ENCODE measurements around the gene FBXO28. TPM values are rescaled to one million over a fixed set of nuclear protein-coding genes. Genes with fewer than 3 reads are reported as not detected.
A peak's percentile ranks its signal among the peaks of the same experiment; 100 is the strongest.

FBXO28 gene
- total RNA-seq, 1 experiment from 2014 or later: 97.6 TPM

DNA sequence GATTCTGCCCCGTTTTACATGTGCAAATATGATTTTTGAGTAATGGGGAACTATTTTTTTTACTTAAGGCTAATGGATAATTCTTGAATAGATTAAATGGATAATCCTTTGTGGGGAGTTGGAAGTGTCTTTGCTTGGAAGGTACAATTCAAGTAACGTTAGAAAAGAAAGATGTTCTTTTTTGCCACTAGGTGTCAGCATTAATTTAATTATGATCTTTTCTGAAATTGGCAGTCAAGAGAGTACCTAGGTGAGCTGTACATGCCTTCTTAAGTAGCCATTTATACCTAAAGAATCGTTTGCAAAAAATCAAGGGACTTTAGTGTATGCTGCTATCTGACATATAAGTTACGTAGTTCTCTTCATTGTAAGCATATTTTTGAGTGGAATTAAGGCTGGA lies 2.2 kb downstream of the FBXO28 start:
- no peak overlapping the region for H3K27ac Mint-ChIP-seq (ENCODE audit: low read depth, unreplicated experiment)
- no TSS peak for BruUV-seq (replicated peaks)
- peaks cover 43% of the 10 kb centered on the region for H3K36me3 Mint-ChIP-seq (ENCODE audit: insufficient read depth, unreplicated experiment)
- POLR2A ChIA-PET: interaction anchor here (0.6 to 6.5 kb wide), 28 partner anchors 9 to 1472 kb away, joined by 3 to 109 read pairs (median 4); partner anchors contain the start of genes CNIH4, DEGS1 and NVL
- no peaks in the 10 kb centered on the region for H3K9me3 Mint-ChIP-seq (ENCODE audit: unreplicated experiment)
- TF ChIP-seq, protein P1, sequence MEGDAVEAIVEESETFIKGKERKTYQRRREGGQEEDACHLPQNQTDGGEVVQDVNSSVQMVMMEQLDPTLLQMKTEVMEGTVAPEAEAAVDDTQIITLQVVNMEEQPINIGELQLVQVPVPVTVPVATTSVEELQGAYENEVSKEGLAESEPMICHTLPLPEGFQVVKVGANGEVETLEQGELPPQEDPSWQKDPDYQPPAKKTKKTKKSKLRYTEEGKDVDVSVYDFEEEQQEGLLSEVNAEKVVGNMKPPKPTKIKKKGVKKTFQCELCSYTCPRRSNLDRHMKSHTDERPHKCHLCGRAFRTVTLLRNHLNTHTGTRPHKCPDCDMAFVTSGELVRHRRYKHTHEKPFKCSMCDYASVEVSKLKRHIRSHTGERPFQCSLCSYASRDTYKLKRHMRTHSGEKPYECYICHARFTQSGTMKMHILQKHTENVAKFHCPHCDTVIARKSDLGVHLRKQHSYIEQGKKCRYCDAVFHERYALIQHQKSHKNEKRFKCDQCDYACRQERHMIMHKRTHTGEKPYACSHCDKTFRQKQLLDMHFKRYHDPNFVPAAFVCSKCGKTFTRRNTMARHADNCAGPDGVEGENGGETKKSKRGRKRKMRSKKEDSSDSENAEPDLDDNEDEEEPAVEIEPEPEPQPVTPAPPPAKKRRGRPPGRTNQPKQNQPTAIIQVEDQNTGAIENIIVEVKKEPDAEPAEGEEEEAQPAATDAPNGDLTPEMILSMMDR (IDR thresholded peaks at IDR 0.05; ENCODE audit: unreplicated experiment): peak; percentile 76
- peak overlapping the region; percentile 52 for H3K4me3 Mint-ChIP-seq (ENCODE audit: unreplicated experiment)
- no peaks in the 10 kb centered on the region for H3K27me3 Mint-ChIP-seq (ENCODE audit: insufficient read depth, unreplicated experiment)
- peak; percentile 75 for DNase-seq (ENCODE audit: unreplicated experiment)
- CTCF ChIA-PET: interaction anchor here (0.6 to 4.5 kb wide), 49 partner anchors 9 to 807 kb away, joined by 3 to 80 read pairs (median 4); partner anchors contain the start of genes DEGS1 and NVL
- intact Hi-C loops (cut with micrococcal nuclease): loop anchor here (1.0 to 2.0 kb wide), 4 partner anchors 67 to 341 kb away; partner anchors contain the start of gene DEGS1
- peaks cover 11% of the 10 kb centered on the region for H3K4me1 Mint-ChIP-seq (ENCODE audit: insufficient read depth, unreplicated experiment)

DNA sequence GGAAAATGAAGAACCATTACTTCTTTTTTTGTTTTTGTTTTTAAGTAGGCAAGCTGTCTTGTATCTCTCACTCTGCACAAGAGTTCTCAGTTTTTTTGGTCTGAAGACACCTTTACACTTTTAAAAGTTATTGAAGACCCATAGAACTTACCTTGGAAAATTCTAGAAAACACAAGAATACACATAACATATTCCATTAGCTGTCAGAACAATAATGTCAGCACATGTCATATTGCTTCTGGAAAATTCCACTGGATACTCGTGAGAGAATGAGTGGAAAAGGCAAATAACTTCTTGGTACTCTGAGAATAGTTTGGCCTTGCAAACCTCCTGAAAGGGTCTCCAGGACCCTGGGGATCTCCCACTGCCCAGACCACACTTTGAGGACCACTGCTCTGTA lies 4.8 kb downstream of the FBXO28 start:
- POLR2A ChIA-PET: interaction anchor here (0.9 to 6.5 kb wide), 7 partner anchors 8 to 331 kb away, joined by 3 to 109 read pairs (median 36); partner anchors contain the start of genes DEGS1 and NVL
- peaks cover 13% of the 10 kb centered on the region for H3K4me1 Mint-ChIP-seq (ENCODE audit: insufficient read depth, unreplicated experiment)
- no peak overlapping the region for H3K4me3 Mint-ChIP-seq (ENCODE audit: unreplicated experiment)
- H3K9me3 Mint-ChIP-seq (ENCODE audit: unreplicated experiment): no peaks in the 10 kb centered on the region
- no peaks in the 10 kb centered on the region for H3K27me3 Mint-ChIP-seq (ENCODE audit: insufficient read depth, unreplicated experiment)
- H3K36me3 Mint-ChIP-seq (ENCODE audit: insufficient read depth, unreplicated experiment): peaks cover 46% of the 10 kb centered on the region
- no TSS peak for BruUV-seq (replicated peaks)
- intact Hi-C loops (cut with micrococcal nuclease): no loop called here
- no peak for DNase-seq (ENCODE audit: unreplicated experiment)
- H3K27ac Mint-ChIP-seq (ENCODE audit: low read depth, unreplicated experiment): no peak overlapping the region
- CTCF ChIA-PET: interaction anchor here (0.7 to 4.5 kb wide), 8 partner anchors 8 to 339 kb away, joined by 3 to 80 read pairs (median 8); no protein-coding TSS in a partner anchor
- TF ChIP-seq, protein P1 (IDR thresholded peaks at IDR 0.05; ENCODE audit: unreplicated experiment): no peak

DNA sequence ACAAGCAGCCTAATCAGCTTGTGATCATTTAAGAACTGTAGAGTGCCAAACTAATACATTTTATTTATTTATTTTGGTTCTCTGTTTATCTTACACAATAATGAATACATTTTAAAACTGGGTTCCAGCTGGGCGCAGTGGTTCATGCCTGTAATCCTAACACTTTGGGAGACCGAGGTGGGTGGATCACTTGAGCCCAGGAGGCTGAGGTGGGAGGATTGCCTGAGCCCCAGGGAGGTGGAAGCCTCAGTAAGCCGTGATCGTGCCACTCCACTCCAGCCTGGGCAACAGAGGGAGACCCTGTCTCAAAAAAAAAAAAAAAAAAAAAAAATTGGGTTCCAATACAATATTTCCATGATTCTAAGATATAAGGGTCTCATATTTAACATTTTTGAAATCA lies 9.2 kb downstream of the FBXO28 start:
- TF ChIP-seq, protein P1 (IDR thresholded peaks at IDR 0.05; ENCODE audit: unreplicated experiment): no peak
- H3K36me3 Mint-ChIP-seq (ENCODE audit: insufficient read depth, unreplicated experiment): peaks cover 50% of the 10 kb centered on the region
- H3K9me3 Mint-ChIP-seq (ENCODE audit: unreplicated experiment): no peaks in the 10 kb centered on the region
- intact Hi-C loops (cut with micrococcal nuclease): no loop called here
- POLR2A ChIA-PET: interaction anchor here (0.9 to 2.5 kb wide), 2 partner anchors 15 to 207 kb away, joined by 3 to 11 read pairs; partner anchors contain the start of gene NVL
- H3K27me3 Mint-ChIP-seq (ENCODE audit: insufficient read depth, unreplicated experiment): no peaks in the 10 kb centered on the region
- no peak for DNase-seq (ENCODE audit: unreplicated experiment)
- H3K4me3 Mint-ChIP-seq (ENCODE audit: unreplicated experiment): no peak overlapping the region
- CTCF ChIA-PET: interaction anchor here (1.2 kb wide), 1 partner anchor 211 kb away, joined by 4 read pairs; no protein-coding TSS in a partner anchor
- peaks cover 28% of the 10 kb centered on the region for H3K4me1 Mint-ChIP-seq (ENCODE audit: insufficient read depth, unreplicated experiment)
- no TSS peak for BruUV-seq (replicated peaks)
- H3K27ac Mint-ChIP-seq (ENCODE audit: low read depth, unreplicated experiment): no peak overlapping the region

DNA sequence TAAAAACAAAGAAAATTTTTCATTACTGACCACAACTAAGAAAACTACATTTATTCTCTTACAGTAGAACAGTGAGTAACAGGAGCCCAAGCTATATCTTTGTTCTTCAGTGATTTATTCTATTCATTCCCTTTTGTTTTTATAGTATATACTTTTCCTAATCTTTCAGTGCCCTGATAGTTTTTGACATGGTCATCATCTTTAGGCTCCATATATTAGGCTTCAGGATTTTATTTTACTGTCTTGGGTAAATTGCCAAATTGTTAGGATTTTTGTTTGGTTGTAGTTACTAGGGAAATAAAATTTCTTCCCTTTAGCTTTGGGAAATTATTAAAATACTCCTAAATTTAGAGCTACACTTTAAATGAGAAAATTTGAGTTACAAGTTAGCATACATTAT lies 10.3 kb downstream of the FBXO28 start:
- TF ChIP-seq, protein P1 (IDR thresholded peaks at IDR 0.05; ENCODE audit: unreplicated experiment): no peak
- no peaks in the 10 kb centered on the region for H3K9me3 Mint-ChIP-seq (ENCODE audit: unreplicated experiment)
- H3K27ac Mint-ChIP-seq (ENCODE audit: low read depth, unreplicated experiment): no peak overlapping the region
- H3K4me1 Mint-ChIP-seq (ENCODE audit: insufficient read depth, unreplicated experiment): peaks cover 28% of the 10 kb centered on the region
- CTCF ChIA-PET: interaction anchor here (0.6 to 6.5 kb wide), 3 partner anchors 8 to 426 kb away, joined by 3 to 49 read pairs (median 6); no protein-coding TSS in a partner anchor
- peaks cover 51% of the 10 kb centered on the region for H3K36me3 Mint-ChIP-seq (ENCODE audit: insufficient read depth, unreplicated experiment)
- BruUV-seq (replicated peaks): no TSS peak
- no peaks in the 10 kb centered on the region for H3K27me3 Mint-ChIP-seq (ENCODE audit: insufficient read depth, unreplicated experiment)
- POLR2A ChIA-PET: interaction anchor here (1.5 to 5.8 kb wide), 3 partner anchors 7 to 209 kb away, joined by 3 to 58 read pairs (median 7); partner anchors contain the start of genes DEGS1 and FBXO28
- intact Hi-C loops (cut with micrococcal nuclease): no loop called here
- DNase-seq (ENCODE audit: unreplicated experiment): no peak
- no peak overlapping the region for H3K4me3 Mint-ChIP-seq (ENCODE audit: unreplicated experiment)
